Subcutaneous abdominal adipose tissue (tissue), 5 donors: ENCODE data around the gene TMEM186.

Experiments
- H3K27ac ChIP-seq: one replicate; pipeline ENCODE4 v1.7.0; 2013; ENCODE audit warnings: low read depth, mild to moderate bottlenecking, inconsistent platforms, low read length, moderate library complexity
- H3K27me3 ChIP-seq, 5 donors: one replicate each; pipeline ENCODE4 v1.7.0; 2013; ENCODE audit warnings: low read length in 5 of 5, inconsistent platforms in 1 of 5; ENCODE audit not compliant: control insufficient read depth in 5 of 5, insufficient read depth in 4 of 5
- H3K36me3 ChIP-seq, 5 donors: one replicate each; pipeline ENCODE4 v1.7.0; 2013; ENCODE audit warnings: low read length in 5 of 5; ENCODE audit not compliant: control insufficient read depth in 5 of 5, insufficient read depth in 5 of 5
- H3K4me1 ChIP-seq, 5 donors: one replicate each; pipeline ENCODE4 v1.7.0; 2013; ENCODE audit warnings: low read length in 5 of 5, mild to moderate bottlenecking in 3 of 5, moderate library complexity in 1 of 5; ENCODE audit not compliant: control insufficient read depth in 5 of 5, insufficient read depth in 5 of 5
- H3K4me3 ChIP-seq, 5 donors: one replicate each; pipeline ENCODE4 v1.7.0; 2013; ENCODE audit warnings: low read length in 5 of 5, low read depth in 1 of 5
- H3K9ac ChIP-seq, 5 donors: one replicate each; pipeline ENCODE4 v1.7.0; 2013; ENCODE audit warnings: low read length in 5 of 5, mild to moderate bottlenecking in 4 of 5, moderate library complexity in 3 of 5
- H3K9me3 ChIP-seq, 5 donors: one replicate each; pipeline ENCODE4 v1.7.0; 2013; ENCODE audit warnings: low read length in 5 of 5; ENCODE audit not compliant: control insufficient read depth in 5 of 5
- donor health status: healthy.
- donor health status: healthy.
- donor health status: healthy.
- donor health status: healthy.
- donor health status: healthy.

TMEM186 gene

DNA sequence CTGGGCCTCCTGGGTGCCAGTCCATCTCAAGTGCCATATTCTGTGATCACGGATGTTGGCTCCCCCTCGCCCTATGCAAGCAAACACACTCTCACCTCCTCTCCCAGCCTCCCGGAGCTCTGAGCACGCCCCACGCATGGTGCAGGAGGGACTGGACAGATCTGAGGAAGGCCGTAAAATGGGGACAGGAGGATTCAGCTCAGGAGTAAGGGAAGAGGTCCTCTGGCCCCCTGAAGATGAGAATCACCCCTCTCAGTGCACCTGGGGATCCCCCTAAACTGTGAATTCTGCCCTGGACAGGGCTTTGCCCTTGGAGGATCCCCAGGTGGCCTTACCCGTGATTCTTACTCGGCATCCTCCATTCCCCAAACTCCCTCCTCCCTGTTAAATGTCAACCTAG lies 15.6 kb downstream of the TMEM186 start:
- Histone ChIP-seq H3K36me3 (peaks cover 0 to 37% (median 19%) of the 10 kb centered on the region in 5 donors), H3K27ac (no peak overlapping the region), H3K27me3 (no peaks in the 10 kb centered on the region), H3K9me3 (no peaks in the 10 kb centered on the region), H3K9ac (no peak overlapping the region), H3K4me3 (no peak overlapping the region), H3K4me1 (no peaks in the 10 kb centered on the region)

DNA sequence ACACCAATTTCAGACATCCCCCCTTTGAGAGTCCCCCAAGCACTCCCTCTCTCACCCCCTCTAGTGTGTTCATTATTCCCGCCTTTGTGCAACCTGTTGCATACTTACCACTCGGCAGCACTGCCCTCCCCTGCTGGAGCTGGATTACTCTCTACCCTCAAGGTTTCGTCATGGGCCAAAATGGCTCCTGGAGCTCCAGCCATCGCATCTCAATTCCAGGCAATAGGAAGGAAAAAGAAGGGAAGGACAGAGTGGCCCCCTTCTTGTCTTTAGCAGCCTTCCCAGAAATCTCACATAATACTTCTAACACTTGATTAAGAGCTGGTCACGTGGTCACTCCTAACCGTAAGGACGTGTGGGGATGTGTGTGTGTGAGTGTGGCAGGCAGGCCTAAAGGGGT lies 20.2 kb downstream of the TMEM186 start:
- Histone ChIP-seq H3K27me3 (no peaks in the 10 kb centered on the region), H3K27ac (no peak overlapping the region), H3K9me3 (no peaks in the 10 kb centered on the region), H3K4me1 (no peaks in the 10 kb centered on the region), H3K9ac (no peak overlapping the region), H3K4me3 (no peak overlapping the region), H3K36me3 (peaks cover 0 to 70% (median 39%) of the 10 kb centered on the region in 5 donors)

DNA sequence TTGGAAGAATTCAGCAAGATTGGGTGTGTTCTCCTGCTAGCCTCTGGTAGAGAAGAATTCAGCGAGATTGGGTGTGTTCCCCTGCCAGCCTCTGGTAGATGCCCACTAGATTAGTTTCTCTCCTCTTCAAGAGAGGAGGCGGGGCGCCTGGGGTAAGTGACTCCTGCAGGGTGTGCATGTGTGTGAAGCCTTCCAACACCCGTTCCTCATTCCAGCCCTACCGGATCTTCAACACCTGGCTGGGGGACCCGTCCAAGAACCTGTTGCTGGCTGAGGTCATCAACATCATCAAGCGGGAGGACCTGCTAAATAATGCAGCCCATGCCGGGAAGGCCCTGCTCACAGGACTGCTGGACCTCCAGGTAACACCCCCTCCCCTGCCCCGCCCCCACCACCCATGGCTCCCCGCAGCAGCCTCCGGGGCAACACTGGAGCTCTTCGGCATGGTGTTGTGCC lies 21.3 kb downstream of the TMEM186 start:
- H3K36me3 ChIP-seq: peaks cover 0 to 76% (median 41%) of the 10 kb centered on the region in 5 donors
- H3K27ac ChIP-seq: no peak overlapping the region

GRCh38 chr16:8775359-8775758 lies 22.1 kb downstream of the TMEM186 start:
- H3K36me3 ChIP-seq: peaks cover 0 to 76% (median 37%) of the 10 kb centered on the region in 5 donors

More for the DNA sequence above, 21.3 kb downstream of the TMEM186 start:
- H3K27me3 ChIP-seq: no peaks in the 10 kb centered on the region
- no peak overlapping the region for H3K9ac ChIP-seq
- H3K9me3 ChIP-seq: no peaks in the 10 kb centered on the region
- no peak overlapping the region for H3K4me3 ChIP-seq
- H3K4me1 ChIP-seq: no peaks in the 10 kb centered on the region

DNA sequence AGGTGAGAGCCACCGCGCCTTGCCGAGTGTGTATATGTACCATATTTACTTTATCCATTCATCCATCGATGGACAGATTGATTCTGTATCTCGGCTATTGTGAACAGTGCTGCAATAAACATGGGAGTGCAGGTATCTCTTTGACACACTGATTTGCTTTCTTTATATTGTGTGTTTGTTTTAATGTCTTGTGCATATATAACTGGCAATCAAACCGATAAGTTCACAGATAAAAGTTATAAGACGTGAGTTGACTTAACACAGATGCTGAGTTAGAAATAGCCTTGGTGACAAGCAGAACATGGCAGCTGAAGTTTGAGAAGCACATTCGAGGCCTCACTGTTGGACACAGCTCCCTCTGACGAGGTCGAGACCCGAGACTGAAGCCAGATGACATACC lies 23.2 kb downstream of the TMEM186 start:
- no peaks in the 10 kb centered on the region for H3K4me1 ChIP-seq
- no peak overlapping the region for H3K4me3 ChIP-seq
- H3K27me3 ChIP-seq: no peaks in the 10 kb centered on the region
- no peak overlapping the region for H3K27ac ChIP-seq
- H3K36me3 ChIP-seq: peaks cover 3 to 66% (median 34%) of the 10 kb centered on the region in 5 donors
- H3K9ac ChIP-seq: no peak overlapping the region
- no peaks in the 10 kb centered on the region for H3K9me3 ChIP-seq

More at GRCh38 chr16:8775359-8775758, 22.1 kb downstream of the TMEM186 start:
- no peak overlapping the region for H3K27ac ChIP-seq
- no peaks in the 10 kb centered on the region for H3K4me1 ChIP-seq
- H3K27me3 ChIP-seq: no peaks in the 10 kb centered on the region
- no peak overlapping the region for H3K9ac ChIP-seq
- no peak overlapping the region for H3K4me3 ChIP-seq
- H3K9me3 ChIP-seq: no peaks in the 10 kb centered on the region

DNA sequence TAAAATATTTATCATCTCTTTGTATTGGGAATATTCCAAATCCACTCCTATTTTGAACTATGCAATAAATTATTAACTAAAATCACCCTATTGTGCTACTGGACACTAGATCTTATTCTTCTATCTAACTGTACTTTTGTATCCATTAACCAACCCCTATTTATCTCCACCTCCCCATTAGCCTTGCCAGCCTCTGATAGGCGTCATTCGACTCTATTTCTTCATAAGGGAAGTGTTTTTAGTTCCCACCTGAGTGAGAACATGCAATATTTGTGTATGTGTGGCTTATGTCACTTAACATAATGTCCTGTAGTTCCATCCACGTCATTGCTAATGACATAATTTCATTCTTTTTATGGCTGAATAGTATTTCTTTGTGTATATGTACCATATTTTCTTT lies 23.9 kb downstream of the TMEM186 start:
- Histone ChIP-seq H3K9ac (no peak overlapping the region), H3K36me3 (peaks cover 3 to 66% (median 40%) of the 10 kb centered on the region in 5 donors), H3K4me3 (no peak overlapping the region)

GRCh38 chr16:8768692-8769091 lies 28.7 kb downstream of the TMEM186 start:
- Histone ChIP-seq H3K27me3 (no peaks in the 10 kb centered on the region), H3K9me3 (no peaks in the 10 kb centered on the region), H3K27ac (no peak overlapping the region), H3K4me3 (no peak overlapping the region), H3K36me3 (peaks cover 3 to 57% (median 40%) of the 10 kb centered on the region in 5 donors), H3K4me1 (no peaks in the 10 kb centered on the region), H3K9ac (no peak overlapping the region)

More for the DNA sequence above, 23.9 kb downstream of the TMEM186 start:
- Histone ChIP-seq H3K4me1 (no peaks in the 10 kb centered on the region), H3K27me3 (no peaks in the 10 kb centered on the region), H3K27ac (no peak overlapping the region), H3K9me3 (no peaks in the 10 kb centered on the region)

DNA sequence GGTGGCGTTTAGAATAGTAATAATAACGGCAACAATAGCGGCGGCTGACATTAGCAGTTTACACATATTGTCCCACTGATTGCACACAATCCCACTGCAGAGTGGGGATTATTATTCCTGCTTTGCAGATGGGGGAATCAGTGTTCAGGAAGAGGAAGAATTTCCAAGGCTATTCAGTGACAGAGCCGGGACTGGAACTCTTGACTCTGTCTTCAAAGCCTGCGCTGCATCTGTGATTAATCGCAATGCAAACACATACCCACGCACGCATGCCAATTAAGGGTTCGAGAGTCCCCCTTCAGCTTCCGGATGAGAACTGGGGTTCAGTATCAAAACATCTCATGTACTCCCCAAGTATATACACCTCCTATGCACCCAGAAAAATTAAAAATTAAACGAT lies 29.2 kb downstream of the TMEM186 start:
- Histone ChIP-seq H3K27ac (no peak overlapping the region), H3K9me3 (no peaks in the 10 kb centered on the region), H3K36me3 (peaks cover 3 to 55% (median 40%) of the 10 kb centered on the region in 5 donors)

GRCh38 chr16:8767176-8767575 lies 30.3 kb downstream of the TMEM186 start:
- no peak overlapping the region for H3K4me3 ChIP-seq

More for the DNA sequence above, 29.2 kb downstream of the TMEM186 start:
- Histone ChIP-seq H3K27me3 (no peaks in the 10 kb centered on the region), H3K4me3 (no peak overlapping the region), H3K9ac (no peak overlapping the region), H3K4me1 (no peaks in the 10 kb centered on the region)

GRCh38 chr16:8764525-8765250 lies 32.8 kb downstream of the TMEM186 start:
- no peak overlapping the region for H3K9ac ChIP-seq
- peaks cover under 1 to 45% (median 30%) of the 10 kb centered on the region in 5 donors for H3K36me3 ChIP-seq
- no peaks in the 10 kb centered on the region for H3K4me1 ChIP-seq
- no peaks in the 10 kb centered on the region for H3K27me3 ChIP-seq
- H3K4me3 ChIP-seq: no peak overlapping the region
- no peaks in the 10 kb centered on the region for H3K9me3 ChIP-seq
- H3K27ac ChIP-seq: no peak overlapping the region

More at GRCh38 chr16:8767176-8767575, 30.3 kb downstream of the TMEM186 start:
- Histone ChIP-seq H3K4me1 (no peaks in the 10 kb centered on the region), H3K27me3 (no peaks in the 10 kb centered on the region), H3K36me3 (peaks cover 3 to 48% (median 32%) of the 10 kb centered on the region in 5 donors), H3K9me3 (no peaks in the 10 kb centered on the region), H3K27ac (no peak overlapping the region), H3K9ac (no peak overlapping the region)
